GM19238 (cell line): ENCODE data around the gene CDCA7L.
"Not testable (repeated sequence)": the region's sequence is repeated elsewhere in the genome, so short reads cannot be mapped to it uniquely, and the experiment has no call there.

Source experiments
- DNase-seq: peaks from one replicate; pipeline ENCODE4 v3.0.0; 2011; ENCODE audit warnings: low spot score; ENCODE audit not compliant: insufficient read length

CDCA7L gene

DNA sequence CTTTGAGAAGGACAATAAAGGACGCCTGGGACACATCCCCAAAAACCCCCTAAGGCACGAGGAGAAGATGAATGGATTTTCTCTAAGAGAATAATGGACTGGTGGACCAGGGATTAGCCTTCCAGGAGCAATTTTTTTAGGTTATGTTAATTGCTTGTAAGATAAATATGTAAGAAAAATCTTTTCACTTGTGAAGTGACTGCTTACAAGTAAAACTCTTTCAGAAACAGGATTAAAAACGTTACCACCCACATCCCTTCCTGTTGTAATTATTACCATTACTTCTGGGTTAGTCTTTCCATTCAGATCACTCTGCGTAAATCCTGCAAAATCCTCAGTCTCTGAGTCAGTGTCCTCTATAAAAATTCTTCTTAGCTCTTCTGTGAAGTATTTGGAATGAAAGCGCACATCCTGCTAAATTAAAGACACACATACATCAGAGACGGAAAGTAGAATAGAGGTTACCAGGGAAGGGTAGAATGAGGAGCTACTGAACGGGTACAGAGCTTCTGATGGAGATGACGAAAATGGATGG, 34.3 kb downstream of the CDCA7L start:
- DNase-seq = no peak

DNA sequence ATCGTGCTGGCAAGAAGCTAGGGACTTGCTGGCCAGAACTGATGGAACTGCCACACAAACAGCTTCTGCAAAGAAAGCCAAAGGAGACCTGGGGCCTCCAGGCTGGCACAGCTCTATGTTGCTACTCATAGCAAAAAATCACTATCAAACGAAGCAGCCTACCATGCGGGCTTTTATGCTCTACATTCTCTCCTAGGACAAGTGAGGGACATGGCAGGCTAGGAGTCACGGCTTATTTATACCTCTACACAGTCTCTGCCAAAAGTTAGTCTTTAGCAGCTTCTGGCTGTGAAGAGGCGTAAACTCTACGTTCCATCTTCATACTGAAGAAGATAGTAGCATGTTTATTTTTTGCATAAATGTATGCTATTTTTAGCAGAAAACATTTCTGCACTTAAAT, 35.4 kb downstream of the CDCA7L start:
- DNase-seq = no peak

DNA sequence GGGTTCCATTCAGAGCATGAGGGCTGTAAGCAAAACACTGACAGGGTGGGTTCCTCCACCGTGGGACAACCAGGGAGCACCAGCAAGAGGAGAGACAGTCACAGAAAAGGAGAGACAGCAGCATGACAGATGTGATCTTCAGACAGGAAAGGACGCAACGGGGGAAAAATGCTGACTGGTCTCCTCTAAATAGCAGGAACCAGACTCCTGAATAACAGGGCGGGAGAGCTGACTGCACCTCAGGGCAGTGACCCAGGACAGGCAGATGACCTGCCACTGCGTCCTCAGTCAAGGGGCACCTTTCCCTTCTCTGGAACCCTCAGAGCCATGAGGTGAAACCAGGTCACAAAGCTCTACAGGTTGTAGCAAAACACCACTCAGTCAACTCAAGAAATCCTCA, 37.0 kb downstream of the CDCA7L start:
- DNase-seq = no peak

DNA sequence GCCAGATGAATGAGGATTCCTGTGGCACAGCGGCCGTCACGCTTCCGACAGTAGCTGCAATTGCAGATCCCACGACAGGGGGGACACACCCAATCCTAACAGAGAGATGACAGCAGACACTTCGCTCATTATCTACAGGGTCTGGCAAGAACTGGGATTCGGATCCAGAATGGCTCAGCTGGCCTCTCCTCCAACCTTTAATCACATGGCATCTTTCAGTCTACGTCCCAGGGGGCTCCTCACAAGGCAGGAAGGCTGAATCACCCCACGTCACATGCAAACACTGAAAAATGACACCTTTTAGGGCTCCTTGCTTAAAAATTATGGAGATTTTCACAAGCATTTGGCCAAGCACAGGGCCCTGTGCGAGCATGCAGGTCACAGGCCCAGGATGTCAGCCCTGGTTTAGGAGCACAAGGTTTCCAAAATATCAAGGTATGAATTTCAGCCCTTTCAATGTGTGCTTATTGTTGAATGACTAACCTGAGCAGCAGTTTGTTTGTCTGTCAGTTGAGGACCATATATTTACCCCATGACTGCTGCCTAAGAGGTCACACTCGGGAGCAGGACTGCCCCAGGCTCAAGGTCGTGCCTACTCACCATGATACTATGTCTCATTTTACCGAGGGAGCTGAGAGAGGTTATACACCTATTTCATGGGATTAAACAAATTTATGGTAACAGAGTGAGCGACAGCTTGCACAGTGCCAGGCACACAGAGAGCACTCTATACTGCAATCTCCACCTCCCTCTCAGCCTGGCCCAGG, 42.5 kb downstream of the CDCA7L start:
- no peak for DNase-seq

DNA sequence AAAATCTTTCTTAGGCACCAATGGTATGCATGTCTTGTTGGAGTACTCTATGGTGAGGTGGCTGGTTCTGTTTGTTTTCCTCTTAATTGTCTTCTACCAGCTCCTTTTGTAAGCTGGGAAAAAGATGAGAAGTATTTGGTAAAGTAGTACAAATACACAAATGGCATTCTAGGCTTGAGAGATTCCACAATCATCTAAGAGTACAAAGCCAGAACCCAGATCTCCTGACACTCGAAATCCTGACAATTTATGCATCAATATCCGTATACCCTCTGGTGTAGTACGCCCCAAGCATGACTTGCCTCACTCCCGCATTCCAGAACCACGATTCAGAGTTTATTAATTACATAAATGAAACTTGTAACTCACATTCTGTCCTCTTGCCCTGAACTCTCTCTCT, 43.5 kb downstream of the CDCA7L start:
- no peak for DNase-seq

DNA sequence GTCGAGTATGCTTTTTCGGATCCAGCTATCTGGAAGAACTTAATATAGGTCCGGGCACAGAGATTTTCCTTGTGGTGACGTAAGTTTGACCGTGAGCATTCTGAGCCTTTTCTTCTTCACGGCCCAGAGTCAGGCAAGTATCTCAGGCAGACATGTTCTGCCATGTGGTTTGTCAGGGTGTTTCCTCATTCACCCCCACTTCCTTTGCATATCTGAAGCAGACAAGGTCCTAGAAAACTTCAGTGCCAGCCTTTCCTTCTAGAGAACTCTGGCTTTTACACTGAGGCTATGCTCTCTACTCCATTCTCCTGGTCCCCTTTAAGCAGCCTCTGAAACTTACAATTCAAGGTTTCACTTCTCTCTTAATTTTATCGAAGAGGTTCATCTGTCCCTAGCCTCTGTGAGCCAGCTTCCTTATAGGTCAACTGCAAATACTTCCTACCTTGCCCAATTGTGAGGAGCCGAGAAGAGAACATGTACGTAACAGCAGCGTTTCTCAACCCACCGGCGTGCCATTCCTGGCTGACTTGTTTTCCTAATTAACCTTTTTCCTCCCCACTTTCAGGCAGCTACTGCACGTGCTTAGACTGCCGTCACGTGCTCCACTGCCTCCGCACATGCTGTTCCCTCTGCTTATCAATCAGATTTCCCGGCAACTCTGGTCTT, 47.3 kb downstream of the CDCA7L start:
- DNase-seq = peak; percentile 36

DNA sequence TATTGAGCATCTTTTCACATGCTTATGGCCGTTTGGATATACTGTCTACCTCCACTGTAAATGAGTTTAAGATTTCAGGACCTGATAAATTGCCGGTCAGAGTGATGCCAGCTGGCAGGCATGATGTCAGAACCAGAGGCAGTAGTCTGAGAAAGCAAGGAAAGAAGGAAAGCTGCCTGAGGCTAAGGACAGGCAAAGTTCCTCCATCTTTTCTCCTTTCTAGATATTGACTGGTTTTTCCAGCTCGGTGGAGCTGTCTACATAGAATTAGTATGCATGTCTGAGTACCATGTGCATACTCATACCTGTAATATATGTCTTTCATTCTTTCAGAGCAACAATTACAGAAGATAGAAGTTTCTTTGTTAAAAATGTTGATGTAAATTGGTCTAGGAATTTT, 52.3 kb downstream of the CDCA7L start:
- no peak for DNase-seq

DNA sequence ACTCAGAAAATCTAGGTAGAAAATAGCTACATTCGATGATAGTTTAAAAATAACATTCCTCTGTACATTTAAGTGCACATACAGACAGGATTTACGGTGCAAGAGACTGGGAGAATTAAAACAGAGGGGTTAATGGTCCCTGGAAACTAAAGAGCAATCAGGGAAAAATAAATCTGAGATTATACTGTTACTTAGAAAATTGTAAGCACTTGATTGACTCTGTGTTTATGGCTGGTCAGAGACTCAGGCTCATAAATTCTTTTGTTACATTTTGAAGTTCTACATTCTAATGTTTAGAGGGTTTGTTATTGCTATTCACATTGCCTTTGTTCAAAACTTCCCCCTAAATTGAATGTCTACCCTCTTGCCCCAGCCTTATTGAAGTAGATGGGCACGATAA, 54.4 kb downstream of the CDCA7L start:
- no peak for DNase-seq

DNA sequence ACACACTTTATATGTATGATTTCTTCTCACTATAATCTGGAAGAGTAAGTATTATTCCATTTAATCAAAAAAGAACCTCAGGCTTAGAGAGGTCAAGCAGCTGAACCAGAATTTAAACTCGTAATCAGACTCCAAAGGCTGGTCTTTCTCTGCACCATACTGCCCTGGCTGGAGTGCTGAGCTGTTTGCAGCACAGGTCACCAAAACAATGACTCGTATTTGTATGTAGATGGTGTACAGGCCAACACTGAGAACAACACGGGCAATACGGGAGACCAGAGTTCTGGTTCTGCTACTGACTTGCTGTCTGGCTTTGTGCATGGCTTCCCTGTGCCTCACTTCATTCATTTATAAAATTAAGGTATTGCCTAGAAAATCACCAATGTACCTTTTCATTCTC, 57.9 kb downstream of the CDCA7L start:
- no peak for DNase-seq

DNA sequence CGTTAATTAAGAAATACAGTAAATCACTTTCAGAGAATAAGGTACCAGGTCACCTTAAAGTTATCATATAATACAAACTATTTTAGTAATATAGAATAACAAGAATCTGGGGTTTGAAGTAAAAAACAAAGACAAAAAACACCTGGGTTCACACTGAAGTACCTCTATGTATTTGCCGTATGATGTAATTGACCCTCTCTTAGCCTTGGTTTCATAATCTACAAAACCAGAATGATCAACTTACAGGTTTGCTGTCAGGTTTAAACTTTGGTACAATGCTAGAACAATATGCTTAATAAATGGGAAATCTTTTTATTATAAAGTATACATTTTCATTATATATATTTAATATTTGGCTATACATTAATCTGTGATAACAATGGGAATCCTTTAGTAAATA, 58.3 kb downstream of the CDCA7L start:
- DNase-seq = no peak

DNA sequence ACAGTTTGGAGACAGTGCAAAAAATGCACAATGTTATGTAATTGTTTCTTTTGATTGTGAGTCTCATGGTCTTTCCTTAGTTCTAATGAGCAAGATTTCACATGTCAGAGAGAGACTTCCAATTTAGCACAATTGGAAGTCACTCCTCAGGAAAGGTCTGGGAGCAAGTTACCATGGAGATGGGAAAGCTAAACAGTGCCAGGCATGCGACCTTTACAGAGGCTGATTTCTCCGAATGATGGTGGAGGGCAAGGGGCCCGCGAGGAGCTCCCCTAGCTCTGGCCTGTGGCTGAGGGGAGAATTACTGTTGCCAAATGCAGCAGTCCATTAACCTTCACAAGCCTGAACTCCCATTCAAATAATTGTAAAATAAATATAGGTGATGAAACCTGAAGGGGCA, 59.3 kb downstream of the CDCA7L start:
- DNase-seq = no peak

DNA sequence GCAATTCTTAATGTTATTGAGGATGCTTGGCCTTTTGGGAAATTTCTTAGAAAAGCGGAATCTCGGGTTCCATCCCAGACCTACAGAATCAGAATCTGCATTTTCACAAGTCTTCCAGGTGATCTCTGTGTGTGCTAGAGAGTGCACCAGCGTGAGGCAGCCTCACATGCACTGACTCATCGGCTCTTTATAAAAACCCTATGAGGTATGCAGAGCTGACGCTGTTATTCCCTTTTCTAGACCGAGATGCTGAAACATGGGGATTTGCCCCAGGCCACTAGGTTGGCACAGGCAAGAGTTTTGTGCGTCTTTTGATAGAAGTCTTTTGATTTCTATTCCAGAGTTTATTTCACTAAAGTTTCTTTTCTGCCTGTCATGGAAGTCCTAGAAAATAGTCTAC, 61.2 kb downstream of the CDCA7L start:
- DNase-seq = no peak

DNA sequence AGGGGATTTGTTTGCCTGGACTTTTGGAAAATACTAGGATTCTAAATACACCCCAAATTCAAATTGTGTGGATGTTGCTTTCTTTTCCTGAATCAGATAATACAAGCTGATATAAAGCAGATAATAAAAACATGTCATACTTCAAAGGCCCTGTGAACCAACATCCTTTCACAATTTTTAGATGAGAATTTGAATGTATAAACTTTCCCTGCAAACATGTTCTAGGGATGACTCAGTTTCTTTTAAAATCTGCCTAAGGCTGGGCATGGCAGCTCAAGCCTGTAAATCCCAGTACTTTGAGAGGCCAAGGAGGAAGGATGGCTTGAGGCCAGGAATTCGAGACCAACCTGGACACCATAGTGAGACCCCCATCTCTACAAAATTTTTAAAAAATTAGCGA, 62.2 kb downstream of the CDCA7L start:
- not testable (repeated sequence) for DNase-seq

DNA sequence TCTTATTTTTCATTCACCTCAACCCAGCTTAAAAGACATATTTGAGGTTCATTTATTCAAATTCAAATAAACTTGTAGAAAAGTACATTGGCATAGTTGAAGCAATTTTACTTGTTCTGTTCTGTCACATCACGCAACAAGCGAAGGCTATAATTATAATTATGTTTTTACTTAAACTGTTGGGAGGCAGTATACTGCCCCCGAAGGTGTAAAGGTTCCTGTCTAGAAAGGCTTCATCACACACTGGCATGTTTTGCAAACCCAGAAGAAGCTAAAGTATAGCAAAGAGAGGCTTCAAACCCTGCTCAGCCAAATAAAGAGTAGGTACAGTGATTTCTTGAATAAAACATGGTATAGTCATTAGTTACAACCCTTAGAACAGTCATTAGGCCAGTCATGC, 62.6 kb downstream of the CDCA7L start:
- no peak for DNase-seq

DNA sequence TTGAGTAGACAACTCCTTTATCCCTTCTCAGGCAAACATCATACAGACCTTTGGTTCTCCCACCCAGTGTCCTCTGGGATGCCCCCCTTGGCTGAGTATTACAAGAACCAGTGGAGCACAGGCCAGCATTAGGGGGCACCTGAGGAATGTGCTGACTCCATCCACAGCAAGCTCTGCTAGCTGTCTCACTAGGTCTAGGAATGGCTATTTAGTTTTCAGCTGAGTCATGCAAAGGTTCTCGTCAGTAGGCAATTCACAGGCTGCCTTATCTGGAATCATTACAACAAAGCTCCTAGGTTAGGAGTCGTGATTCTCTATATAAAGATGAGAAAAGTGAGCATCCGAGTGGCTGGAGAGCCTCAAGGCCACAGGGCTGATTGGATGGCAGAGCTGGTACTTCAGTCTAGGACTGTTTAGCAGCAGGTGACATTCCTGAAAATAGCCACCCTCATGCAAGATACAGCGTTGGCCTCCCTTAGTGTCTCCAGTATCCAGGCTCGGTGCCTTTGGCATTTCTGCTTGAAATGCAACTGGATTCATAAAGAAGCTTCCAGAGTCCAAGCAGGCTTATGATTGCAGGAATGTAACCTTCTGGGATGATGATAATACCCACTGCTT, 75.8 kb downstream of the CDCA7L start:
- DNase-seq = no peak

DNA sequence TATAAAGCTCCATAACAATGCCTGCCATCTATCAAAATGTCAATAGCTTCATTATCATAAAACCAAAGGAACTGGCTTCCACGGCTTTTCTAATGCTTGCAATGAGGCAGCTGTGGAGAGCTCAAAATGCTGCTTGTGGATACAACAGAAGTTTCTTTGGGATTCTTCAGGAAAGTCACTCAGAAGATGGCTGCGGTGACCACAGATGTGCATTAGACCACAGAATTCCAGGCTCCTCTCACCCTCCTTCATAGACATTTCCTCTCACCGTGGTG, 77.2 kb downstream of the CDCA7L start:
- no peak for DNase-seq

DNA sequence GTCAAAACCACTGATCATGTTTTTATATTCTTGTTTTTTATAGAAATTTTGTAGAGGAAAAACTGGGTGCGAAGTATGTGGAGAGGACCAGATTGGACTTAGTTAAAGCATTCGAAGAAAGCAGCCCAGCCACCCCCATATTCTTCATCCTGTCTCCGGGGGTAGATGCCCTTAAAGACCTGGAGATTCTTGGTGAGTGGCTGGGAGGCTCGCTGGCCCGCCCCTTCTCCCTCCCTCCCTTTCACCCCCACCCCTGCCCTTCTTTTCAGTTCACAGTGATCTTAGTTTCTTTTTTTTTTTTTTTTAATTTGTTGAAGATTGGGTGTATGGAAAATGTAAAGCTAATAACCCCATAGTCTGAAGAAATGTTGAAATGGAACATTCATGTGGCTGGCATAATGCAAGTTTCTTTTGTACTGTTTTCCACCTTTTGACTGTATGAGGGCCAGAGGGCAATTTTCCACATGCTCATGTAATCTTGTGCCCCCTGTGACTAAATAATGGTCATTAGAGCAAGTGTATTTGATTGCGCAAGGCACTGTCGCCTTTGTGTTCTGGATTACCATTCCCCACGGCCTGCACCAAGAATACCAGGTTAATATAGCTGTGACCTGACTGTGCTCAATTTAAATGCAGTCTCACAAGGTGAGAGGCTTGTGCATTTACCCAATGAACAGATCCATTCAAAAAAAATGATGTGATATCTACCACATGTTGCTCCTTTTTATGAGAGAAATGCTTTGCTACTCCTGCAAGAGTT, 77.7 kb downstream of the CDCA7L start:
- DNase-seq = no peak

DNA sequence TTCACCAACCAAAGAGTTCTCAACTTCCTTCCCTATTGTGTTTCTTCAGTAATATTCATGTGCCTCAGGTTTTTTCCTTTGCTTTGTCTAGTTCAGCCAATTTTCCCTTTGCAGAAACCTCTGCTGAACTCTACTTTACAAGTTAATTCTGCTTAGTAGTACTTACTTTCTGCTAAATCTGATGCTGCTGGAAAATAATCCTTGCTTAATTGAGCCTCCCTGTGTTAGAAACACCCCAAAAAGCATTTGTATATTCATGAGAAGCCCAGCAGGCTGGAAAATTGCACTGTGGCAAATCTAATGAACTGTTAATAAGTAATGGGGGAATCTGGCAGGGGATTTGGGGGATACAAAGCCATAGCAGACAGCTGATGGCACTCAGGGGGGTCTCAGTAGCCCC, 78.5 kb downstream of the CDCA7L start:
- no peak for DNase-seq

DNA sequence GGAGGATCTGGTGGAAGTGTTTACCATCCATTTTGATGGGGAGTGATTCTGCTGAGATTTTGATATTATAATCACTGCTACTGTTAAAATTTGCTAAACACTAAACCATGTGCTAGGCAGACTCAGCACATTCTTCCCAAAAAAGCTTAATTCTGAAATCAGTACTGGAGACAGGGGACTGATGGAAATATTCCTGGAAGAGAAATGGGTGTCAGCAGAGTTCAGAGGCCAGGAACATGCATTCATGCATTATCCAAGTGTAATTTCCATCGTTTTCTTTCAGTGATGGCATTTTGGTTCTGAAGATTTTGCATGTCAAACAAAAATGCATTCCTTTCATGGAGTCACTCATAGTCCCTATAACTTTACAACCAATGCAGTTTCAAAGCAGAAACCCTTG, 79.0 kb downstream of the CDCA7L start:
- no peak for DNase-seq

DNA sequence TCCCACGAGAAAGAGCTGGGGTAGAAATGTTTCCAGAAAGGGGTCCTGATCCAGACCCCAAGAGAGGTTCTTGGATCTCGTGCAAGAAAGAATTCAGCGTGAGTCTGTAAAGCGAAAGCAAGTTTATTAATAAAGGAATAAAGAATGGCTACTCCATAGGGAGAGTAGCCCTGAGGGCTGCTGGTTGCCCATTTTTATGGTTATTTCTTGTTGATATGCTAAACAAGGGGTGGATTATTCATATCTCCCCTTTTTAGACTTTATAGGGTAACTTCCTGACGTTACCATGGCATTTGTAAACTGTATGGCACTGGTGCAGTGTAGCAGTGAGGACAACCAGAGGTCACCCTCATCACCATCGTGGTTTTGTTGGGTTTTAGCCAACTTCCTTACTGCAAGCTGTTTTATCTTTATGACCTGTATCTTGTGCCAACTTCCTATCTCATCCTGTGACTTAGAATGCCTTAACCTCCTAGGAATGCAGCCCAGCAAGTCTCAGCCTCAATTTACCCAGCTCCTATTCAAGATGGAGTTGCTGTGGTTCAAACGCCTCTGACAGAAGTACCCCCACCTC, 80.0 kb downstream of the CDCA7L start:
- not testable (repeated sequence) for DNase-seq

DNA sequence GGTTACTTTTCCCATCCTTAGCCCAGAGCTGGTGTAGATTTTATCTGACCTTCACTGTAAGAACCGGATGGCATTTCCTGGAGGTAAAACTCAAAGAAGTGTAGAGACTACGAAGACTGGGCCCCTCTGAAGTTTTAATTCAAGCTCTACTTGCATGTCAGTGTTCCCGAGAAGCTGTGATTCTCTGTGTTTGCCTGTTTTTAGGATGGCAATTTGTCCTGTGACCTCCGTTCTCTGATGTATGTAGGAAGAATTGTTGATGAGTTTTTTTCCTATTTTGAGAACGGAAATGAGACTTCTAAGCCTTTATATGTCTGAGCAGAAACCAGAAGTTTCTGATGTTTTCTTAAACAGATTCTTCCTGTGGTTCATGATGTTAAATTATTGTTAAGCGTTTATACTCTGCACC, 94.1 kb downstream of the CDCA7L start:
- DNase-seq = no peak
